ENCODE measurements around the gene KCND3. TPM values are rescaled to one million over a fixed set of nuclear protein-coding genes. Genes with fewer than 3 reads are reported as not detected.

KCND3 gene
- total RNA-seq, 1 donor from 2014 or later: 0.43 TPM

GRCh38 chr1:111833334-111833733 is 156.1 kb downstream of the KCND3 start:
- Histone ChIP-seq H2AFZ (ENCODE audit: low read depth, low read length) (no peak overlapping the region), H4K20me1 (ENCODE audit: insufficient read depth, low read length) (no peaks in the 10 kb centered on the region), H3K4me3 (ENCODE audit: insufficient read depth, low read depth, low read length) (no peak overlapping the region), H3K4me2 (ENCODE audit: low read length) (no peak overlapping the region), H3K4me1 (ENCODE audit: insufficient read depth, low read length) (no peaks in the 10 kb centered on the region), H3K27me3 (ENCODE audit: insufficient read depth, low read length) (peaks cover 2% of the 10 kb centered on the region), H3K79me2 (ENCODE audit: insufficient read depth, low read length) (no peaks in the 10 kb centered on the region), H3K36me3 (ENCODE audit: insufficient read depth, low read length) (no peaks in the 10 kb centered on the region), H3K27ac (ENCODE audit: low read depth, low read length) (no peak overlapping the region), H3K9me3 (ENCODE audit: insufficient read depth, low read depth, low read length) (no peaks in the 10 kb centered on the region), H3K9ac (ENCODE audit: low read length) (no peak overlapping the region)
- Mint-ChIP-seq H3K4me3 (ENCODE audit: unreplicated experiment) (no peak overlapping the region), H3K27ac (ENCODE audit: unreplicated experiment) (no peak overlapping the region), H3K36me3 (ENCODE audit: low read depth, unreplicated experiment) (peaks cover 3% of the 10 kb centered on the region), H3K9me3 (ENCODE audit: unreplicated experiment) (peaks cover 6% of the 10 kb centered on the region), H3K4me1 (ENCODE audit: low read depth, unreplicated experiment) (no peaks in the 10 kb centered on the region), H3K27me3 (ENCODE audit: low read depth, unreplicated experiment) (peaks cover 39% of the 10 kb centered on the region)
- DNase-seq (ENCODE audit: low read depth) (peak; percentile 2), FAIRE-seq (no peak)
- TF ChIP-seq EZH2 (IDR thresholded peaks at IDR 0.05; ENCODE audit: insufficient read depth, low read length) (no peak), CTCF (IDR thresholded peaks at IDR 0.05; ENCODE audit: insufficient read depth, low read depth, low read length) (no peak)

GRCh38 chr1:111832521-111833155 is 156.8 kb downstream of the KCND3 start:
- H3K4me3 Mint-ChIP-seq (ENCODE audit: unreplicated experiment): no peak overlapping the region
- no peak overlapping the region for H3K4me3 ChIP-seq (ENCODE audit: insufficient read depth, low read depth, low read length)
- peaks cover 37% of the 10 kb centered on the region for H3K27me3 Mint-ChIP-seq (ENCODE audit: low read depth, unreplicated experiment)
- no peak overlapping the region for H3K9ac ChIP-seq (ENCODE audit: low read length)
- H3K4me2 ChIP-seq (ENCODE audit: low read length): no peak overlapping the region
- H3K4me1 ChIP-seq (ENCODE audit: insufficient read depth, low read length): no peaks in the 10 kb centered on the region
- peaks cover 6% of the 10 kb centered on the region for H3K9me3 Mint-ChIP-seq (ENCODE audit: unreplicated experiment)
- FAIRE-seq (no peak), DNase-seq (ENCODE audit: low read depth) (no peak)
- peaks cover under 1% of the 10 kb centered on the region for H3K36me3 Mint-ChIP-seq (ENCODE audit: low read depth, unreplicated experiment)
- H3K79me2 ChIP-seq (ENCODE audit: insufficient read depth, low read length): no peaks in the 10 kb centered on the region
- peaks cover 2% of the 10 kb centered on the region for H3K27me3 ChIP-seq (ENCODE audit: insufficient read depth, low read length)
- H3K27ac ChIP-seq (ENCODE audit: low read depth, low read length): no peak overlapping the region
- no peak overlapping the region for H2AFZ ChIP-seq (ENCODE audit: low read depth, low read length)
- no peak for TF ChIP-seq EZH2 (IDR thresholded peaks at IDR 0.05; ENCODE audit: insufficient read depth, low read length)
- TF ChIP-seq CTCF (IDR thresholded peaks at IDR 0.05; ENCODE audit: insufficient read depth, low read depth, low read length): no peak
- no peaks in the 10 kb centered on the region for H4K20me1 ChIP-seq (ENCODE audit: insufficient read depth, low read length)
- no peaks in the 10 kb centered on the region for H3K9me3 ChIP-seq (ENCODE audit: insufficient read depth, low read depth, low read length)
- H3K27ac Mint-ChIP-seq (ENCODE audit: unreplicated experiment): no peak overlapping the region
- H3K36me3 ChIP-seq (ENCODE audit: insufficient read depth, low read length): no peaks in the 10 kb centered on the region
- H3K4me1 Mint-ChIP-seq (ENCODE audit: low read depth, unreplicated experiment): no peaks in the 10 kb centered on the region

- TF ChIP-seq CTCF (IDR thresholded peaks at IDR 0.05; ENCODE audit: insufficient read depth, low read depth, low read length): no peak
- TF ChIP-seq EZH2 (IDR thresholded peaks at IDR 0.05; ENCODE audit: insufficient read depth, low read length): no peak
- Histone ChIP-seq H3K9ac (ENCODE audit: low read length) (no peak overlapping the region), H3K27me3 (ENCODE audit: insufficient read depth, low read length) (peaks cover 2% of the 10 kb centered on the region), H3K27ac (ENCODE audit: low read depth, low read length) (no peak overlapping the region), H3K4me2 (ENCODE audit: low read length) (no peak overlapping the region), H4K20me1 (ENCODE audit: insufficient read depth, low read length) (no peaks in the 10 kb centered on the region), H3K36me3 (ENCODE audit: insufficient read depth, low read length) (no peaks in the 10 kb centered on the region), H3K4me3 (ENCODE audit: insufficient read depth, low read depth, low read length) (no peak overlapping the region), H3K79me2 (ENCODE audit: insufficient read depth, low read length) (no peaks in the 10 kb centered on the region), H3K9me3 (ENCODE audit: insufficient read depth, low read depth, low read length) (no peaks in the 10 kb centered on the region), H3K4me1 (ENCODE audit: insufficient read depth, low read length) (no peaks in the 10 kb centered on the region), H2AFZ (ENCODE audit: low read depth, low read length) (no peak overlapping the region)
- Mint-ChIP-seq H3K4me3 (ENCODE audit: unreplicated experiment) (no peak overlapping the region), H3K27me3 (ENCODE audit: low read depth, unreplicated experiment) (peaks cover 35% of the 10 kb centered on the region), H3K27ac (ENCODE audit: unreplicated experiment) (no peak overlapping the region), H3K36me3 (ENCODE audit: low read depth, unreplicated experiment) (no peaks in the 10 kb centered on the region), H3K4me1 (ENCODE audit: low read depth, unreplicated experiment) (no peaks in the 10 kb centered on the region), H3K9me3 (ENCODE audit: unreplicated experiment) (peaks cover 6% of the 10 kb centered on the region)
- no peak for DNase-seq (ENCODE audit: low read depth)
- FAIRE-seq: no peak
Observed at GRCh38 chr1:111831153-111831552, 158.3 kb downstream of the KCND3 start.

Measured in astrocyte (in vitro differentiated cells and primary cell).